ENCODE data around the gene CARNS1.

The CARNS1 gene

DNA sequence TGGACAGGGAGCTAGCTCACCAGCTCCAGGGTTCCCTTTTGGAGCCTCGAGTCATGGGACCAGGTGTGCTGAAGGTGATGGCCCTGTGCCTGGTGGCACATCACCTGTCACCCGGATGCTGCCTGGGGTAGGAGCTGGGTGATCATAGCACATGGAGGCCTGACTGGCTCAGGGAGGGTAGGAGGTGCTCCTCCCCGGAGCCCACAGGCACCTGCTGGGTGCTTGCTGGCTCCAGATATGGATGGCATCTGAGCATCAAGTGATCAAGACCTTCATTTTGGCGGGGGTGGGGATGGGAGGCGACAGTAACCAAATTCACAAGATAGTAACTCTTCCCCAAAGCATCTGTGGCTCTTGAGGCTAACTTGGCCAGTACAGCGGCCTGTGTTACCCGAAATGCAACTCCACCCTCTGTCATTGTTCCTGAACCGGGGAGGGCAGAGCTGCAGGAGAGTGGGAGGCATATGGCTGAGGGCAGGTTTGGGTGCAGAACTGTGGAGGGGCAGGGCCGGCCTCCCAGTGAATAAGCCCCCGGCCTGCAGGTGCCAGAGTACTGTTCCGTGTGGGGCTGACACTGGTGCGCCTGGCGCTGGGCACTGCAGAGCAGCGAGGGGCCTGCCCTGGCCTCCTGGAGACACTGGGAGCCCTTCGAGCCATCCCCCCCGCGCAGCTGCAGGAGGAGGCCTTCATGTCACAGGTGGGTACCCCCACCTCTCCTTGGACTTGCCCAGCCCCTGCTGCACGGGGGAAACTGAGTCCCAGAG lies 6.9 kb upstream of the CARNS1 start:
- H3K4me3 ChIP-seq (ENCODE audit: low read length) = no peak overlapping the region
- DNase-seq (ENCODE audit: low read depth) = no peak

DNA sequence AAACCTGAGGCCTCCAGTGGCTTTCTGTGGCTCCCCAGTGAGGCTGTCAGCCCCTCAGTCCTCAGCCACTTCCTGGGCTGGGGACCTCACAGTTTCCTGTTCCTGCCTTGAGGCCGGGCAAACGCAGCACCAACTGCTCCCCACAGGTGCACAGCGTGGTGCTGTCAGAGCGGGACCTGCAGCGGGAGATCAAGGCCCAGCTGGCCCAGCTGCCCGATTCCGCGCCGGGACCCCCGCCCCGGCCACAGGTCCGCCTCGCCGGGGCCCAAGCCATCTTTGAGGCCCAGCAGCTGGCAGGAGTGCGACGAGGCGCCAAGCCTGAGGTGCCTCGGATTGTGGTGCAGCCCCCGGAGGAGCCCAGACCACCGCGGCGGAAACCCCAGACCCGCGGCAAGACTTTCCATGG lies 6.2 kb upstream of the CARNS1 start:
- TF ChIP-seq, protein P1, sequence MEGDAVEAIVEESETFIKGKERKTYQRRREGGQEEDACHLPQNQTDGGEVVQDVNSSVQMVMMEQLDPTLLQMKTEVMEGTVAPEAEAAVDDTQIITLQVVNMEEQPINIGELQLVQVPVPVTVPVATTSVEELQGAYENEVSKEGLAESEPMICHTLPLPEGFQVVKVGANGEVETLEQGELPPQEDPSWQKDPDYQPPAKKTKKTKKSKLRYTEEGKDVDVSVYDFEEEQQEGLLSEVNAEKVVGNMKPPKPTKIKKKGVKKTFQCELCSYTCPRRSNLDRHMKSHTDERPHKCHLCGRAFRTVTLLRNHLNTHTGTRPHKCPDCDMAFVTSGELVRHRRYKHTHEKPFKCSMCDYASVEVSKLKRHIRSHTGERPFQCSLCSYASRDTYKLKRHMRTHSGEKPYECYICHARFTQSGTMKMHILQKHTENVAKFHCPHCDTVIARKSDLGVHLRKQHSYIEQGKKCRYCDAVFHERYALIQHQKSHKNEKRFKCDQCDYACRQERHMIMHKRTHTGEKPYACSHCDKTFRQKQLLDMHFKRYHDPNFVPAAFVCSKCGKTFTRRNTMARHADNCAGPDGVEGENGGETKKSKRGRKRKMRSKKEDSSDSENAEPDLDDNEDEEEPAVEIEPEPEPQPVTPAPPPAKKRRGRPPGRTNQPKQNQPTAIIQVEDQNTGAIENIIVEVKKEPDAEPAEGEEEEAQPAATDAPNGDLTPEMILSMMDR (conservative IDR thresholded peaks at IDR 0.05; ENCODE audit: low read length) = no peak
- no peak for DNase-seq (ENCODE audit: low read depth)
- H3K4me3 ChIP-seq (ENCODE audit: low read length) = no peak overlapping the region

More for the DNA sequence above, 6.9 kb upstream of the CARNS1 start:
- TF ChIP-seq, protein P1 (conservative IDR thresholded peaks at IDR 0.05; ENCODE audit: low read length) = no peak

DNA sequence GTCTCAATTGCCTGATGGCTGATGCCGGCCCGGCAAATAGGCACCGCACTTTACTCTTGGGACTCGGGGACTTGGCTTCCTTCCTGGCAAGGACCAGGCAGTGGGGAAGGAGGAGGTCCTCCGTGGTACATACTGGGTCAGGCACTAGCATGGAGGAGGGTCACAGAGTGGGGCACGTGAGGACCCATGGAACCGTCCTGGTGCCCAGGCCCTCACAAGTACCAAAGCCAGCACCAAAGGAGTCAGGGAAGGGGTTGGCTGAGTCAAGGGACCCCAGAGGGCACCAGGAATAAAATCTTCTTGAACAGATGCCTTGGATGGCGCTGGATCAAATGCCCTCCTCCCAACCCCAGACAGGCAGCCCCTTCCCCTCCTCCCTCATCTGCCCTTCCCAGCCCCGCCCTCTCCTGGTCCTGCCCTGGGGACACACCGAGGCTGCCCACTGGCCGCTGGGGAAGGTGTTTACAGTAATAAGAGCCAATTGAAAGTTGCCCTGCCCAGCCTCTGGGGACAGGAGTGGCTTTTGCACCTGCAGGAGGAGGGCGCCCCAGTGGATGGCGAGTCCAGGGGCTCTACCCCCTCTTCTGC lies 5.6 kb upstream of the CARNS1 start:
- H3K4me3 ChIP-seq (ENCODE audit: low read length) = no peak overlapping the region
- DNase-seq (ENCODE audit: low read depth) = no peak

DNA sequence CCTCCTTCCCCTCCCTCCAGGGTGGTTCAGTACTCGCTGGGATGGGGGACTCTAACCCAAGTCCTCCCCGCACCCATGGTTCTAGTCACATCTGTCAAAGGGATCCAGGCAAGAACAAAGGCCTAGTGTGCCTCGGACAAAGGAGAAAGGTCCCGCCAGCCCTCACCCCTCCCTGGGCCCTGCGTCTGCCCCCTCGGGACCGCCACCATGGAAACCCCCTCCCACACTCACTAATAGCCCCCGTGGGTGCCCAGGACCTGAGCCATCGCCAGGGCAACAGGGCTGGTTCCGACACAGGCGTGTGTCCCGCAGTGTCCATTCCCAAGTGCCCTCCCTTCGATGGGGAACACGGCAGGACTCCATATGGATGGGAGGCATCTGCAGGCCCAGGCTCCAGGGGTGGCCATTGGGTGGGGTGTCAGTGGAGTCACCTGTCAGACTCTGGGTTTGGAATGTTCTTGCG lies 5.1 kb upstream of the CARNS1 start:
- TF ChIP-seq, protein P1 (conservative IDR thresholded peaks at IDR 0.05; ENCODE audit: low read length) = no peak
- no peak overlapping the region for H3K4me3 ChIP-seq (ENCODE audit: low read length)
- no peak for DNase-seq (ENCODE audit: low read depth)

More for the DNA sequence above, 5.6 kb upstream of the CARNS1 start:
- TF ChIP-seq, protein P1 (conservative IDR thresholded peaks at IDR 0.05; ENCODE audit: low read length) = no peak

DNA sequence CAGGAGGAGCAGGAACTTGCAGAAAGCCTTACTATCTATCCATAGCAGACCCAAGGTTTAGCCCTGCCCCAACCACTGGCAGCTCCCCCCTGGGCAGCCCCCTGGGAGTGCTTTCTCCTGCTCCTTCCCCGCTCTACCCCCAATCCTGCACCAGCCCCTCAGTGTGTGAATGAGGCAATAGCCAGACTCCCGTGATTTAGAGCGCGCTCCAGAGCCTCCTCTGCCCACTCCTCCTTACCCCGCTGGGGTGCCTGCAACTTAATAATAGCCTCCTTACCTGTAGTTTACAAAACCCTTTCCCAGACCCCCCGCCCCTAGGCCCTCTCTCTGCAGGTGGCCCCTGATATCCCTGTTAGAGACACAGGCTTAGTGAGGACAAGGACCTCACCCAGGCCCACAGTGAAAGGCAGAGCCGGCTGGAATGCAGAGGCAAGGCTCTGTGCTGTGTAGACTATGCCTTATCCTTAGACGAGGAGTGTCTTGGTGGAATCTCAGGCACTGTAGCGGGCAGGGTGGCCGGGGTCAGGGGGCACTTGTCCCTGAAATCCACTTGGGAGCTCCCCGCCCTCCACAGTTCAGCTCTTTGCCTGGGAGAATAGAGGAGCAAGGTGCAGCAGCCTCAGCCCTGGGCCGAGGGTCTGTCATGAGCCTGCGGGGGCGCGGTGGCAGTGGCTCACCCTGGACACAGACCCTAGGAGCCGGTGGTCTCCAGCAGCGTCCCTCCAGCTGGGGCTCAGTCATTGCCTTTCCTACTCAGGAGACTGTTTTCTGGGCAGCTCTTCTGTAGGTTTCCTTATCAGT lies 4.3 kb upstream of the CARNS1 start:
- H3K4me3 ChIP-seq (ENCODE audit: low read length) = no peak overlapping the region
- DNase-seq (ENCODE audit: low read depth) = no peak
- TF ChIP-seq, protein P1 (conservative IDR thresholded peaks at IDR 0.05; ENCODE audit: low read length) = no peak

DNA sequence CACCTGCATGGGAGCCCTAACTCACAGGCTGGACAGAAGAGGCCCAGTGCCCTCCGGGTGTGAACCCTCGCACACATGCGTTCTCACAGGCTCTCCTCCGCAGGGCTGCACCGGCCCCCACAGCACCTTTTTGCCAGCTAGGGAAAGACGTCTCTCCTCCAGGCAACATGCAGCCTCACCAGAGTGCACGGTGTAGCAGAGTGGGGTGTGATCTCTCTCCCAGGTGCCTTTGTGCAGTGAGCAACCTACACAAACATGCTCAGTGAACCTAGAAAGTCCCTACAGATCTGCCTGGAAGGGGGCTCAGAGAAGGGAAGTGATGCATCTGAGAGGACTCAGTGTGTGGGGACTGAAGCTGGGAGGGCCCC lies 3.7 kb upstream of the CARNS1 start:
- H3K4me3 ChIP-seq (ENCODE audit: low read length) = no peak overlapping the region
- TF ChIP-seq, protein P1 (conservative IDR thresholded peaks at IDR 0.05; ENCODE audit: low read length) = no peak
- DNase-seq (ENCODE audit: low read depth) = no peak
